ENCODE results near the gene CPT2. TPM values are rescaled to one million over a fixed set of nuclear protein-coding genes. Genes with fewer than 3 reads are reported as not detected.

The CPT2 gene
- total and polyA plus RNA-seq, 2 of the 13 experiments (the other 11 are each of a cell fraction or from before 2014, with no cell fraction given), result 12.6 to 14.6 TPM

GRCh38 chr1:53165408-53165961, 31.1 kb upstream of the CPT2 start:
- in situ Hi-C loops (cut with HindIII; ENCODE audit: extremely low pct_ligation_motif_present, low pct_unique_long_range_greater_than_20kb), result no loop called here

GRCh38 chr1:53166366-53166765, 30.3 kb upstream of the CPT2 start:
- no TSS peak for BruUV-seq (replicated peaks)
- intact Hi-C loops (cut with micrococcal nuclease; ENCODE audit: unreplicated experiment) (no loop called here), in situ Hi-C loops (cut with HindIII; ENCODE audit: extremely low pct_ligation_motif_present, low pct_unique_long_range_greater_than_20kb) (no loop called here)
- POLR2A ChIA-PET, result interaction anchor here (1.0 to 2.6 kb wide), 3 partner anchors 16 to 239 kb away, joined by 4 to 10 read pairs (median 7); partner anchors contain the start of gene SCP2
- ATAC-seq (no peak), DNase-seq (ENCODE audit: low spot score) (no peak), FAIRE-seq (no peak)
- H3K4me1 ChIP-seq (ENCODE audit: insufficient read depth, low read length), result peaks cover 41% of the 10 kb centered on the region
- 0 out of 2 replicates have a peak, but pooled peaks have one; percentile 50 for TF ChIP-seq ZKSCAN1 (IDR thresholded peaks at IDR 0.05; ENCODE audit: low read length)
- no peak for TF ChIP-seq KIAA2018 (CRISPR knock-in tag; IDR thresholded peaks at IDR 0.05; ENCODE audit: borderline replicate concordance)
- 78% methylated on average over 6 of the region's 6 CpGs for WGBS (ENCODE audit: low lambda C conversion rate)
- no peak overlapping the region for H3K27ac ChIP-seq (ENCODE audit: extremely low read length, insufficient read depth, low read length)
- no peaks in the 10 kb centered on the region for H4K20me1 ChIP-seq (ENCODE audit: insufficient read depth, low read length)
- H3K4me2 ChIP-seq (ENCODE audit: low read depth, low read length), result peak overlapping the region; percentile 44; the same call in 1 of the 2 replicates
- H3K27me3 ChIP-seq (ENCODE audit: control insufficient read depth in 1 of 2, insufficient read depth in 2 of 2, low read length in 2 of 2), result no peaks in the 10 kb centered on the region
- no peak overlapping the region for H3K4me3 ChIP-seq (replicated peaks in 1 of 3; ENCODE audit: insufficient read depth in 1 of 3, low read depth in 2 of 3, low read length in 3 of 3)
- CTCF ChIA-PET (ENCODE audit: low intra/inter-chr PET ratio, low total read pairs), result no interaction called here
- no peaks in the 10 kb centered on the region for H3K36me3 ChIP-seq (replicated peaks in 1 of 2; ENCODE audit: control insufficient read depth in 1 of 2, insufficient read depth in 2 of 2, low read length in 2 of 2)
- H3K9ac ChIP-seq (ENCODE audit: insufficient read depth, low read depth, low read length), result no peak overlapping the region
- no peaks in the 10 kb centered on the region for H3K9me3 ChIP-seq (ENCODE audit: low read length)
- H2AFZ ChIP-seq (ENCODE audit: low read length), result no peak overlapping the region
- H3K79me2 ChIP-seq (ENCODE audit: insufficient read depth, low read length), result no peaks in the 10 kb centered on the region

More at GRCh38 chr1:53165408-53165961, 31.1 kb upstream of the CPT2 start:
- POLR2A ChIA-PET, result interaction anchor here (1.4 to 2.6 kb wide), 2 partner anchors 16 to 19 kb away, joined by 4 to 10 read pairs; no protein-coding TSS in a partner anchor
- 92% methylated on average over 5 of the region's 5 CpGs for WGBS (ENCODE audit: low lambda C conversion rate)
- Histone ChIP-seq H3K4me3 (replicated peaks in 1 of 3; ENCODE audit: insufficient read depth in 1 of 3, low read depth in 2 of 3, low read length in 3 of 3) (no peak overlapping the region), H3K27ac (ENCODE audit: extremely low read length, insufficient read depth, low read length) (no peak overlapping the region), H3K4me1 (ENCODE audit: insufficient read depth, low read length) (peaks cover 49% of the 10 kb centered on the region), H4K20me1 (ENCODE audit: insufficient read depth, low read length) (no peaks in the 10 kb centered on the region), H3K9ac (ENCODE audit: insufficient read depth, low read depth, low read length) (no peak overlapping the region), H2AFZ (ENCODE audit: low read length) (no peak overlapping the region), H3K9me3 (ENCODE audit: low read length) (no peaks in the 10 kb centered on the region), H3K79me2 (ENCODE audit: insufficient read depth, low read length) (no peaks in the 10 kb centered on the region), H3K36me3 (replicated peaks in 1 of 2; ENCODE audit: control insufficient read depth in 1 of 2, insufficient read depth in 2 of 2, low read length in 2 of 2) (no peaks in the 10 kb centered on the region), H3K27me3 (ENCODE audit: control insufficient read depth in 1 of 2, insufficient read depth in 2 of 2, low read length in 2 of 2) (no peaks in the 10 kb centered on the region), H3K4me2 (ENCODE audit: low read depth, low read length) (no peak overlapping the region)
- BruUV-seq (replicated peaks), result no TSS peak
- TF ChIP-seq MED8 (CRISPR knock-in tag; IDR thresholded peaks at IDR 0.05; ENCODE audit: insufficient replicate concordance) (no peak), KDM1A (CRISPR knock-in tag; IDR thresholded peaks at IDR 0.05) (0 out of 2 replicates have a peak, but pooled peaks have one; percentile 40), ZNF629 (CRISPR knock-in tag; conservative IDR thresholded peaks at IDR 0.05) (peak; percentile 84)
- intact Hi-C loops (cut with micrococcal nuclease; ENCODE audit: unreplicated experiment), result no loop called here
- DNase-seq (ENCODE audit: low spot score) (no peak), ATAC-seq (no peak), FAIRE-seq (no peak)
- CTCF ChIA-PET (ENCODE audit: low intra/inter-chr PET ratio, low total read pairs), result no interaction called here
